ENCODE measurements around the gene DSCAML1. TPM values are rescaled to one million over a fixed set of nuclear protein-coding genes. Genes with fewer than 3 reads are reported as not detected.

The DSCAML1 gene
- total RNA-seq, 1 experiment from 2014 or later = 0.15 TPM

- Mint-ChIP-seq H3K27me3 (ENCODE audit: low read depth) (peaks cover 68% of the 10 kb centered on the region), H3K27ac (no peak overlapping the region; a peak in 1 of 7 replicates), H3K36me3 (ENCODE audit: insufficient read depth in 1 of 3, low read depth in 3 of 3) (no peaks in the 10 kb centered on the region), H3K4me3 (no peak overlapping the region), H3K4me1 (peaks cover 36 to 37% of the 10 kb centered on the region in 2 experiments), H3K9me3 (no peaks in the 10 kb centered on the region; a peak in 2 of 5 replicates)
- no peak overlapping the region for H3K9ac ChIP-seq (ENCODE audit: extremely low read depth, insufficient read length, low read length)
- H3K56ac ChIP-seq (ENCODE audit: insufficient read length, low read depth, low read length) = no peak overlapping the region
- H2BK12ac ChIP-seq (ENCODE audit: insufficient read length, low read depth, low read length) = no peak overlapping the region
- no peak overlapping the region for H2AFZ ChIP-seq (ENCODE audit: low read length)
- H2BK15ac ChIP-seq (ENCODE audit: low read depth, low read length) = no peak overlapping the region
- no peaks in the 10 kb centered on the region for H3K79me1 ChIP-seq (ENCODE audit: insufficient read depth, low read depth, low read length, poor library complexity, severe bottlenecking)
- no peak overlapping the region for H2BK20ac ChIP-seq (ENCODE audit: low read depth, low read length, poor library complexity, severe bottlenecking)
- H2AK5ac ChIP-seq (ENCODE audit: insufficient read length, low read length) = no peak overlapping the region
- H4K91ac ChIP-seq (ENCODE audit: insufficient read length, low read depth, low read length) = no peak overlapping the region
- no peaks in the 10 kb centered on the region for H3K79me2 ChIP-seq (ENCODE audit: insufficient read depth, low read length)
- no peak overlapping the region for H3K18ac ChIP-seq (ENCODE audit: insufficient read length, low read depth, low read length)
- H3K4me2 ChIP-seq (ENCODE audit: insufficient read depth, insufficient read length, low read length) = no peak overlapping the region
- no peak for DNase-seq
- H3K4me1 ChIP-seq (ENCODE audit: insufficient read depth, low read length) = peaks cover 8% of the 10 kb centered on the region; the same call in 1 of the 2 replicates
- WGBS (ENCODE audit: extremely low coverage, insufficient read length, low lambda C conversion rate) = no CpG with 5 or more reads among the region's 6 CpGs
- no peak overlapping the region for H2BK5ac ChIP-seq (ENCODE audit: insufficient read length, low read length)
- no peaks in the 10 kb centered on the region; the same call in 1 of the 2 replicates for H3K27me3 ChIP-seq (ENCODE audit: insufficient read depth, low read length)
- H3K27ac ChIP-seq (ENCODE audit: insufficient read length, low read depth, low read length) = no peak overlapping the region
- H4K5ac ChIP-seq (ENCODE audit: insufficient read length, low read depth, low read length) = no peak overlapping the region
- no peak overlapping the region for H3K23ac ChIP-seq (ENCODE audit: insufficient read length, low read depth, low read length)
- no peak overlapping the region for H3K4ac ChIP-seq (ENCODE audit: low read depth, low read length)
- H3K9me3 ChIP-seq (ENCODE audit: control insufficient read depth, low read depth, low read length) = no peaks in the 10 kb centered on the region
- H3K14ac ChIP-seq (ENCODE audit: insufficient read depth, low read length) = no peak overlapping the region
- no peak overlapping the region for H2BK120ac ChIP-seq (ENCODE audit: low read depth, low read length, poor library complexity, severe bottlenecking)
- no peak overlapping the region for H3T11ph ChIP-seq (ENCODE audit: low read length)
- H4K8ac ChIP-seq (replicated peaks; ENCODE audit: insufficient read length, low read depth, low read length) = no peak overlapping the region
- no peak for TF ChIP-seq CTCF (conservative IDR thresholded peaks at IDR 0.05)
- no peaks in the 10 kb centered on the region for H3K23me2 ChIP-seq (ENCODE audit: insufficient read length, low read depth, low read length, poor library complexity, severe bottlenecking)
- no peaks in the 10 kb centered on the region for H4K20me1 ChIP-seq (ENCODE audit: control insufficient read depth, insufficient read depth, insufficient read length)
Measured at GRCh38 chr11:117582433-117582832, 214.6 kb downstream of the DSCAML1 start.

All from H9 (cell line).